Caco-2 (cell line): ENCODE data around the gene DDX31. TPM values are rescaled to one million over a fixed set of nuclear protein-coding genes. Genes with fewer than 3 reads are reported as not detected.

ENCODE experiments used
- BruUV-seq: library from RNA; stranded (reverse); fragments of 400-500 nt; replicated peaks from 2 replicates; lab custom pipeline; 2021; lab: Mats Ljungman, UMichigan
- CTCF ChIA-PET: fragments of 300-600 bp; sonication (Branson Sonifier 250); formaldehyde crosslinking; loops from one replicate; lab custom pipeline; 2022; ENCODE audit warnings: antibody characterized with exemption; lab: Charles Lee
- POLR2A ChIA-PET: fragments of 300-600 bp; sonication (Branson Sonifier 250); formaldehyde crosslinking; loops from one replicate; lab custom pipeline; 2022; ENCODE audit warnings: antibody characterized with exemption; lab: Charles Lee
- DNase-seq, 2 experiments: peaks; one replicate each; pipeline versions ENCODE4 v3.0.0 to v3.0.0-alpha.2; 2020 to 2022
- H3K27me3 ChIP-seq: replicated peaks from 2 replicates; pipeline ENCODE4 v1.6.0; 2011; ENCODE audit warnings: low read length; ENCODE audit not compliant: control insufficient read depth, insufficient read depth
- H3K36me3 ChIP-seq: 2 replicates; pipeline ENCODE4 v1.5.1; 2011; ENCODE audit warnings: low read length; ENCODE audit not compliant: control insufficient read depth, insufficient read depth
- H3K4me1 ChIP-seq: fragments of 250-450 bp; sonication (Bioruptor Pico); 2 replicates; pipeline ENCODE4 v1.5.1; 2020; ENCODE audit warnings: mild to moderate bottlenecking
- H3K4me3 ChIP-seq: 2 replicates; pipeline ENCODE4 v1.5.1; 2011; ENCODE audit warnings: low read depth, mild to moderate bottlenecking, control low read depth, low read length
- H3K9me3 ChIP-seq: fragments of 250-450 bp; sonication (Bioruptor Pico); 2 replicates; pipeline ENCODE4 v1.5.1; 2020; ENCODE audit warnings: mild to moderate bottlenecking, moderate library complexity
- H3K27ac Mint-ChIP-seq: one replicate; pipeline ENCODE4 v1.8.0; 2022; ENCODE audit warnings: mixed read lengths; ENCODE audit not compliant: unreplicated experiment
- H3K27me3 Mint-ChIP-seq: one replicate; pipeline ENCODE4 v1.8.0; 2022; ENCODE audit warnings: mixed read lengths; ENCODE audit not compliant: insufficient read depth, unreplicated experiment
- H3K36me3 Mint-ChIP-seq: one replicate; pipeline ENCODE4 v1.8.0; 2022; ENCODE audit warnings: mild to moderate bottlenecking, mixed read lengths; ENCODE audit not compliant: insufficient read depth, unreplicated experiment
- H3K4me1 Mint-ChIP-seq: one replicate; pipeline ENCODE4 v1.8.0; 2022; ENCODE audit warnings: low read depth, mixed read lengths; ENCODE audit not compliant: unreplicated experiment
- H3K4me3 Mint-ChIP-seq: one replicate; pipeline ENCODE4 v1.8.0; 2022; ENCODE audit warnings: mild to moderate bottlenecking, moderate library complexity, mixed read lengths; ENCODE audit not compliant: unreplicated experiment
- H3K9me3 Mint-ChIP-seq: one replicate; pipeline ENCODE4 v1.8.0; 2022; ENCODE audit warnings: mixed read lengths; ENCODE audit not compliant: unreplicated experiment
- intact Hi-C: fragments of 100-400 bp; cut with micrococcal nuclease; formaldehyde crosslinking; loops from one replicate; pipeline ENCODE4 v1.10.0; 2022; ENCODE audit not compliant: unreplicated experiment
- total RNA-seq: library from RNA; stranded (reverse); gene quantifications from 2 replicates; pipeline ENCODE4 v1.2.3, GENCODE V29; 2022
- TF ChIP-seq, protein P1 (sequence below), 2 experiments: fragments of 200-600 bp in 1 of 2; IDR thresholded peaks; 1 replicate in 1 of 2; 2 replicates in 1 of 2; pipeline versions ENCODE4 v1.5.1 to v1.8.0; 2011 to 2022; ENCODE audit warnings: antibody characterized with exemption in 1 of 2, control low read depth in 1 of 2, inconsistent platforms in 1 of 2, low read depth in 1 of 2, low read length in 1 of 2, mild to moderate bottlenecking in 1 of 2, moderate library complexity in 1 of 2; ENCODE audit not compliant: insufficient read depth in 1 of 2, severe bottlenecking in 1 of 2, unreplicated experiment in 1 of 2

Gene DDX31
- total RNA-seq, 1 experiment from 2014 or later = 23.1 TPM

DNA sequence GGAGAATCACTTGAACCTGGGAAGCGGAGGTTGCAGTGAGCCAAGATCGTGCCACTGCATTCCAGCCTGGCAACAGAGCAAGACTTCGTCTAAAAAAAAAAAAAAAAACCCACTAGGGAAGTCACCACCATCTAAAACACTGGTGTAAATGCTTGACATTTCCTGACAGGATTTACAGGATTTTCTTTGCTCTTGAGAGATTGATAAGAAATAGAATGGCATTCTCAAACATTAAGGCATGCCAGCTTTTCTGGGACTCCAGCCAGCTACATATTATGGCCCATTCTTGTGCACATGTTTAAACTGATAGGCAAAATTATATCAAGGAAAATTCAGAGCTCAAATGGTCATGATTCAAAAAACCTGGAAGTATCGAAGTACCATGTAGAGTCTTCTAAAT is 29.2 kb upstream of the DDX31 start:
- H3K36me3 ChIP-seq = no peaks in the 10 kb centered on the region
- H3K27me3 Mint-ChIP-seq = no peaks in the 10 kb centered on the region
- POLR2A ChIA-PET = interaction anchor here (0.7 kb wide), 1 partner anchor 281 kb away, joined by 6 read pairs; no protein-coding TSS in a partner anchor
- peaks cover 33% of the 10 kb centered on the region for H3K9me3 ChIP-seq
- BruUV-seq = no TSS peak
- no peak overlapping the region for H3K4me3 ChIP-seq
- H3K27me3 ChIP-seq = no peaks in the 10 kb centered on the region
- peaks cover 44% of the 10 kb centered on the region for H3K9me3 Mint-ChIP-seq
- H3K4me3 Mint-ChIP-seq = no peak overlapping the region
- intact Hi-C loops = no loop called here
- CTCF ChIA-PET = interaction anchor here (0.7 kb wide), 1 partner anchor 76 kb away, joined by 7 read pairs; no protein-coding TSS in a partner anchor
- DNase-seq = no peak
- TF ChIP-seq, protein P1, sequence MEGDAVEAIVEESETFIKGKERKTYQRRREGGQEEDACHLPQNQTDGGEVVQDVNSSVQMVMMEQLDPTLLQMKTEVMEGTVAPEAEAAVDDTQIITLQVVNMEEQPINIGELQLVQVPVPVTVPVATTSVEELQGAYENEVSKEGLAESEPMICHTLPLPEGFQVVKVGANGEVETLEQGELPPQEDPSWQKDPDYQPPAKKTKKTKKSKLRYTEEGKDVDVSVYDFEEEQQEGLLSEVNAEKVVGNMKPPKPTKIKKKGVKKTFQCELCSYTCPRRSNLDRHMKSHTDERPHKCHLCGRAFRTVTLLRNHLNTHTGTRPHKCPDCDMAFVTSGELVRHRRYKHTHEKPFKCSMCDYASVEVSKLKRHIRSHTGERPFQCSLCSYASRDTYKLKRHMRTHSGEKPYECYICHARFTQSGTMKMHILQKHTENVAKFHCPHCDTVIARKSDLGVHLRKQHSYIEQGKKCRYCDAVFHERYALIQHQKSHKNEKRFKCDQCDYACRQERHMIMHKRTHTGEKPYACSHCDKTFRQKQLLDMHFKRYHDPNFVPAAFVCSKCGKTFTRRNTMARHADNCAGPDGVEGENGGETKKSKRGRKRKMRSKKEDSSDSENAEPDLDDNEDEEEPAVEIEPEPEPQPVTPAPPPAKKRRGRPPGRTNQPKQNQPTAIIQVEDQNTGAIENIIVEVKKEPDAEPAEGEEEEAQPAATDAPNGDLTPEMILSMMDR (IDR thresholded peaks at IDR 0.05; ENCODE audit: insufficient read depth in 1 of 2, low read depth in 1 of 2, low read length in 1 of 2, severe bottlenecking in 1 of 2, unreplicated experiment in 1 of 2) = no peak
- H3K4me1 ChIP-seq = no peaks in the 10 kb centered on the region
- H3K36me3 Mint-ChIP-seq = peaks cover 17% of the 10 kb centered on the region
- no peak overlapping the region for H3K27ac Mint-ChIP-seq
- no peaks in the 10 kb centered on the region for H3K4me1 Mint-ChIP-seq

DNA sequence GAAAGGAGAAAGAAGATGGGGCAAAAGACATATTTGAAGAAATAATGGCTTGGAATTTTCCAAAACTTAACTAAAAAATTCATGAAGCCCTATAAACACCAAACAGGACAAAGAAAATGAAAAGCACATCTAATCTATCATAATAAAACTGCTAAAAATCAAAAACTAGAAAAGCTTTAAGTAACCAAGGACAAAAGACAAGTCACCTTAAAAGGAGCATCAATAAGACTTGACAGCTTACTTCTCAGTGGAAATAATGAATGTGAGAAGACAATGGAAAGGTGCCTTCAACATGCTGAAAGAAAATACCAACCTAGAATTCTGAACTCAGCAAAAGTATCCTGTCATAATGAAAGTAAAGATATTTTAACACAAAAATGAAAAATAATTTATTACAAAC is 27.4 kb upstream of the DDX31 start:
- BruUV-seq = no TSS peak

DNA sequence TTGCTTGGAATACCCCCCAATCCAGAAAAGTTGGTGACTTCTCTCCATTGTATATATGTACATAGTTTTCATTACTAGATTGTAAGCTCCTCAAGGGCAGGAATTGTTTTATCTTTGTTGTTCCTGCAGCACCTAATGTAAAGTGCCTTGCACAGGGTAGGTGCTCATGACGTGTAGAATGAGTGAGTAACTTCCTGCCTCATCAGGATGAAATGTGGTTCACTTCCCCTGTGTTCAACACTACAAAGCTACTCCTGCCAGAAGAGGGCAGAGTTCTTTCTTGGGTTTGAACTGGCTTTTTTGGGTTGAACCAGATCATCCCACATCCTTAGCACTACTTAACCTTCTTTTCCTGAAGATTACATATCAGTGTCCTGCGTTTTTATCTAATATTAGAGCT is 24.4 kb upstream of the DDX31 start:
- CTCF ChIA-PET = no interaction called here

More for the DNA sequence above, 27.4 kb upstream of the DDX31 start:
- TF ChIP-seq, protein P1 (IDR thresholded peaks at IDR 0.05; ENCODE audit: insufficient read depth in 1 of 2, low read depth in 1 of 2, low read length in 1 of 2, severe bottlenecking in 1 of 2, unreplicated experiment in 1 of 2) = no peak
- peaks cover 20% of the 10 kb centered on the region for H3K36me3 Mint-ChIP-seq
- ChIA-PET POLR2A (no interaction called here), CTCF (no interaction called here)
- no peak for DNase-seq
- H3K4me1 ChIP-seq = no peaks in the 10 kb centered on the region
- intact Hi-C loops = no loop called here
- no peak overlapping the region for H3K27ac Mint-ChIP-seq
- peaks cover 23% of the 10 kb centered on the region for H3K9me3 ChIP-seq
- H3K36me3 ChIP-seq = no peaks in the 10 kb centered on the region
- H3K27me3 ChIP-seq = no peaks in the 10 kb centered on the region
- H3K4me3 ChIP-seq = no peak overlapping the region
- no peaks in the 10 kb centered on the region for H3K27me3 Mint-ChIP-seq
- H3K4me3 Mint-ChIP-seq = no peak overlapping the region
- peaks cover 33% of the 10 kb centered on the region for H3K9me3 Mint-ChIP-seq
- H3K4me1 Mint-ChIP-seq = no peaks in the 10 kb centered on the region

More for the DNA sequence above, 24.4 kb upstream of the DDX31 start:
- H3K4me1 ChIP-seq = no peaks in the 10 kb centered on the region
- Mint-ChIP-seq H3K4me3 (no peak overlapping the region), H3K4me1 (no peaks in the 10 kb centered on the region), H3K36me3 (peaks cover 51% of the 10 kb centered on the region), H3K9me3 (peaks cover 33% of the 10 kb centered on the region), H3K27me3 (no peaks in the 10 kb centered on the region), H3K27ac (no peak overlapping the region)
- peaks cover 2% of the 10 kb centered on the region; the same call in 1 of the 2 replicates for H3K36me3 ChIP-seq
- intact Hi-C loops = loop anchor here (1.0 kb wide), 1 partner anchor 106 kb away; no protein-coding TSS in a partner anchor
- POLR2A ChIA-PET = no interaction called here
- H3K9me3 ChIP-seq = peaks cover 16% of the 10 kb centered on the region
- peak in 1 of 2 experiments; percentile 10 for DNase-seq
- no peaks in the 10 kb centered on the region for H3K27me3 ChIP-seq
- no peak overlapping the region for H3K4me3 ChIP-seq
- TF ChIP-seq, protein P1 (IDR thresholded peaks at IDR 0.05; ENCODE audit: insufficient read depth in 1 of 2, low read depth in 1 of 2, low read length in 1 of 2, severe bottlenecking in 1 of 2, unreplicated experiment in 1 of 2) = no peak
- no TSS peak for BruUV-seq
